Heart right ventricle (tissue), 16 donors: ENCODE data around the gene SETD1A. TPM values are rescaled to one million over a fixed set of nuclear protein-coding genes. Genes with fewer than 3 reads are reported as not detected.

Experiments used
- ATAC-seq, 8 donors: fragments of 200-7000 bp; cut with Tn5 transposase; one replicate each; pipeline ENCODE4 v1.9.1; 2020; ENCODE audit warnings: mild to moderate bottlenecking in 8 of 8, moderate library complexity in 8 of 8, moderate number of reproducible peaks in 1 of 8
- DNase-seq, 2 donors: peaks; one replicate each; pipeline ENCODE4 v3.0.0-alpha.2; 2020
- H3K27ac ChIP-seq, 10 donors: fragments of 200-600 bp; sonication (generic) in 2 of 10; one replicate each; pipeline versions ENCODE4 v1.5.0 to v1.8.0; 2020 to 2022; ENCODE audit warnings: mild to moderate bottlenecking in 3 of 10
- H3K27me3 ChIP-seq, 7 donors: fragments of 200-600 bp; one replicate each; pipeline ENCODE4 v1.8.0; 2021 to 2022; ENCODE audit warnings: mild to moderate bottlenecking in 2 of 7
- H3K36me3 ChIP-seq, 9 donors: fragments of 200-600 bp; sonication (generic) in 1 of 9; one replicate each; pipeline versions ENCODE4 v1.5.0 to v1.8.0; 2020 to 2022; ENCODE audit warnings: mild to moderate bottlenecking in 2 of 9
- H3K4me1 ChIP-seq, 9 donors: fragments of 200-600 bp; sonication (generic) in 1 of 9; one replicate each; pipeline versions ENCODE4 v1.5.0 to v1.8.0; 2020 to 2022; ENCODE audit warnings: mild to moderate bottlenecking in 4 of 9
- H3K4me3 ChIP-seq, 10 donors: fragments of 200-600 bp; sonication (generic) in 2 of 10; one replicate each; pipeline versions ENCODE4 v1.5.0 to v1.8.0; 2020 to 2022; ENCODE audit warnings: mild to moderate bottlenecking in 7 of 10, moderate library complexity in 2 of 10
- H3K9me3 ChIP-seq, 11 donors: fragments of 200-600 bp in 10 of 11; sonication (generic) in 2 of 11; one replicate each; pipeline versions ENCODE4 v1.5.0 to v1.8.0; 2013 to 2022; ENCODE audit warnings: mild to moderate bottlenecking in 2 of 11, control low read depth in 1 of 11, moderate library complexity in 1 of 11
- CTCF ChIP-seq, 9 donors: fragments of 200-600 bp; sonication (generic) in 2 of 9; IDR thresholded peaks; one replicate each; pipeline versions ENCODE4 v1.5.0 to v1.8.0; 2021 to 2022; ENCODE audit warnings: antibody characterized with exemption in 9 of 9, mild to moderate bottlenecking in 5 of 9, moderate library complexity in 1 of 9
- WGBS, 2 donors: extraction: QIAGEN DNeasy Blood & Tissue Kit; methylation state at CpG; one replicate each; pipeline ENCODE4 v1.1.7; 2013; ENCODE audit warnings: inconsistent platforms in 1 of 2; 5-methylcytosine and 5-hydroxymethylcytosine counted together
- intact Hi-C, 10 donors: fragments of 100-400 bp; cut with DNase I; formaldehyde crosslinking; loops; one replicate each; pipeline versions ENCODE4 v1.11.1 to v1.14.2; 2022
- polyA plus RNA-seq, 2 donors: library from polyadenylated mRNA; stranded (reverse); fragments of 200-250 nt; gene quantifications; one replicate each; pipeline ENCODE4 v1.2.3, GENCODE V29; 2013
- total RNA-seq, 10 donors: library from RNA; stranded (reverse); fragmentation: NEBNext Ultra II Directional in 3 of 10; extraction: Animal tissue kit (Norgen Biotek cat#: 25700) in 3 of 10; gene quantifications; one replicate each; pipeline versions ENCODE4 v1.2.1 to v1.2.4, GENCODE V29; 2021 to 2023
- donor health status: Arrhythmogenic right ventricular cardiomyopathy.
- donor health status: ischemic (EF 13 %, LVEDD 7.1; RV severe dilation, severe dysfunction).
- donor health status: healthy with polysubstance abuse.
- donor health status: DM: no; HTN: yes; CAD: no.
- donor health status: DM: no; HTN: no; CAD: no.
- donor health status: ischemic (EF 25% LVEDD 6.9; RV normal size, moderate dysfunction).
- donor health status: ischemic (EF 25% LVEDD 5.7; RV mildly dilated, moderate dysfunction).
- donor health status: healthy.
- donor health status: DM: yes; HTN: yes; CAD: no.
- donor health status: Ischemic cardiomyopathy.
- donor health status: ischemic (EF 35%, LVEDD 5.7; RV mildly dilated, moderate dysfunction).
- donor health status: nonischemic (EF 11% LVEDD 7.7; RV severe dilation, severe dysfunction).
- donor health status: DM: yes; HTN: yes; CAD: no.
- donor health status: PGD.
- donor health status: ischemic (EF 29% LVEDD 5.4; RV normal size, mild dysfunction).
- donor health status: nonischemic (EF 23%, LVEDD 6.1; RV moderate dilation, normal function).

SETD1A gene
- total and polyA plus RNA-seq, 12 donors, result 5.8 to 11.4 (median 9.2) TPM

DNA sequence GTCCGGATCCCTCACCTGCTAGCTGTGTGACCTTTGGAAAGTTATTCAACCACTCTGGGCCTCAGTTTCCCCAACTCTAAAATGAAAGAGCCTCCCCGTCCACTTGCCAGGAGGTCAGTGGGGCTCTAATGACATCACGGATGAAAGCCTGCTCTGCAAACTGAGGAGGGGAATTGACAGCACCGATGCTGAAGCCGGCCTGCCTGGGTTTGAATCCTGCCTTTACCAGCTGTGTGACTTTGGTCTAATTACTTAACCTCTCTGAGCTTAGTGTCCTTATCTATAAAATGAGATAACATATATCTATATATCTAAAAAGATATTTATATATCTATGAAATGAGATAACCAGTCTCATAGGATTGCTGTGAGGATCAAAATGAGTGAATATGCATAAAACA, 51.0 kb downstream of the SETD1A start:
- 80 to 85% methylated on average over 5 of the region's 5 CpGs for WGBS, 2 donors
- H3K9me3 ChIP-seq, result no peaks in the 10 kb centered on the region
- peaks cover 0 to 6% (median 0%) of the 10 kb centered on the region in 9 donors for H3K4me1 ChIP-seq
- TF ChIP-seq CTCF (IDR thresholded peaks at IDR 0.05), result no peak
- intact Hi-C loops, result no loop called here
- H3K4me3 ChIP-seq, result no peak overlapping the region
- ATAC-seq (no peak), DNase-seq (no peak)
- no peaks in the 10 kb centered on the region for H3K36me3 ChIP-seq
- peaks cover 20 to 64% (median 60%) of the 10 kb centered on the region in 7 donors for H3K27me3 ChIP-seq
- H3K27ac ChIP-seq, result no peak overlapping the region

GRCh38 chr16:31009120-31009519, 51.6 kb downstream of the SETD1A start:
- intact Hi-C loops, result no loop called here
- WGBS, 2 donors, result 75 to 78% methylated on average over 7 of the region's 7 CpGs
- Histone ChIP-seq H3K9me3 (no peaks in the 10 kb centered on the region), H3K4me1 (peaks cover 0 to 6% (median 0%) of the 10 kb centered on the region in 9 donors), H3K27ac (no peak overlapping the region), H3K4me3 (no peak overlapping the region), H3K27me3 (peaks cover 20 to 68% (median 60%) of the 10 kb centered on the region in 7 donors), H3K36me3 (no peaks in the 10 kb centered on the region)
- TF ChIP-seq CTCF (IDR thresholded peaks at IDR 0.05), result no peak
- DNase-seq (no peak), ATAC-seq (no peak)

DNA sequence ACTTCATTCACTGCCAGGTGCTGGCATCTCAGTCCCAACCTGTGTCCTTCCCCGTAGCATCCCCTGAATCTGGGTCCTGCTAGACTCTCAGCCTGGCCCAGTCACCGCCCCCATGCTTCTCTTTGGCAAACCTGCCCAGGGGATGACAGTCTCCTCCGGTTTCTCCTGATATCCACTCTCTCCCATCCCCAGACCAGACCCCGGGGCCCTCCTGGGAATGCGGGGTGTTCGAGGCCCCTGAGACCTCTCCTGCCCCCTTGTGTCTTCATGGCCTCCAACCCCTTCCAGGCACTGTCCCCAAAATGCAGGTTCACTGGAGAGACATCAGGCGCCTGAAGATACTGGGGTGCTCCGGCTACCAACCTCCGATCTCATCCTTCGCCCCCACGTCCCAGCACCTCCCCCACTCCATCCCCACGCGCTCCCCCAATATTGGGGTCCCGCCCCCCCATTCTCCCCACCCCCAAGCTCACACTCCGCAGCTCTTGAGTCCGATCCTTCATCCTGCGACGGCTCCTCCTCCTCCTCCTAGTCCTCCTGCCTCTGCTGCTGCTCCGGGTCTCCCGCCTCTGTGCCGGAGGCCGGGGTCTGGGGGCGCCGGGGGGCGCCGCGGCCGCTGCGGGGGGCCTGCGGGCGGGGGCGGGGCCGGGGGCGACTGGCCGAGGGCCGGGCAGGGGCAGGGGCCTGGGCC, 52.5 kb downstream of the SETD1A start:
- intact Hi-C loops, result no loop called here
- H3K27me3 ChIP-seq, result peaks cover 20 to 76% (median 60%) of the 10 kb centered on the region in 7 donors

More for the DNA sequence above, 52.5 kb downstream of the SETD1A start:
- no peak overlapping the region for H3K27ac ChIP-seq
- DNase-seq, result no peak
- H3K4me3 ChIP-seq, result no peak overlapping the region
- ATAC-seq, result no peak
- peaks cover 0 to 6% (median 0%) of the 10 kb centered on the region in 9 donors for H3K4me1 ChIP-seq
- no peaks in the 10 kb centered on the region for H3K9me3 ChIP-seq
- no peak for TF ChIP-seq CTCF (IDR thresholded peaks at IDR 0.05)
- no peaks in the 10 kb centered on the region for H3K36me3 ChIP-seq
- 10 to 12% methylated on average over 34 to 36 of the region's 36 CpGs for WGBS, 2 donors
